G401 (cell line): ENCODE results near the gene PCDHAC2. TPM values are rescaled to one million over a fixed set of nuclear protein-coding genes. Genes with fewer than 3 reads are reported as not detected.

ENCODE experiments used
- DNase-seq: peaks from one replicate; pipeline ENCODE4 v3.0.0-alpha.2; 2015; ENCODE audit warnings: low spot score
- in situ Hi-C: cut with HindIII; loops from 2 replicates; pipeline ENCODE4 v1.10.0; 2016; ENCODE audit warnings: low sequenced_read_pairs, mixed read lengths
- total RNA-seq: library from RNA; depleted of rRNA; stranded (reverse); fragments of >200 nt; shearing (Covaris generic); gene quantifications from 2 replicates; pipeline ENCODE4 v1.2.3, GENCODE V29; 2014; rRNA removed

Gene PCDHAC2
- total RNA-seq = 7.8 and 8.0 TPM in 2 replicates

DNA sequence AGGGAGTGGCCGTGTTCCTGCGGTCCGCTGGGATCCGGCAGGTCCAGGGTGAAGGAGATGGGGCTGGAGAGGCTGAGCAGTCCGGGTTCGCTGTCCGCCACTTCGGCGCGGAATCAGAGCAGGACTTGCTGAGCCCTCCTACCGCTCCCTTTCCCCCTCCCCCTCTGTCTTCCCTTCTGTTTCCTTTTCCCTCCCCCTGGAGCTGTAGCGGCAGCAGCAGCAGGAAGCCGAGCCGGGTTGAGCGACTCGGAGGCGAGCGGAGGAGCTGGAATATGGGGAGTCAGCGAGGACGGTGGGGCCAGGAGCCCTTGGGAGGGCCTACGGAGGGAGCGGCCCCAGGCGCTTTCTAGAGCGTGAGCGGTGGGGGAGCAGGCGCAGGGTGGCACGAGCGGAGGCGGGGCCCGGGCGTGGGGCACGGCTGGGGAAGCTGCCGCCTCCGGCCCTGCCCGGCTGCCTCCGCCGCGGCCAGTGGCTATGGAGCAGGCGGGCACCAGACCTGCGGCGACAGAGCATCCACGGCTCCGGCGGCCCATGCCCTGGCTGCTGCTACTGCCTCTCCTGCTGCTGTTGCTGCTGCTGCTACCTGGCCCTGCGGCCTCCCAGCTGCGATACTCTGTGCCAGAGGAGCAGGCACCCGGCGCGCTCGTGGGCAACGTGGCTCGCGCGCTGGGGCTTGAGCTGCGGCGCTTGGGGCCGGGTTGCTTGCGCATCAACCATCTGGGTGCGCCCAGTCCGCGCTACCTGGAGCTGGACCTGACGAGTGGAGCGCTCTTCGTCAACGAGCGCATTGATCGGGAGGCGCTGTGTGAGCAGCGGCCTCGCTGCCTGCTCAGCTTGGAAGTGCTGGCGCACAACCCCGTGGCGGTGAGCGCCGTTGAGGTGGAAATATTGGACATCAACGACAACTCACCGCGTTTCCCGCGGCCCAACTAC, at the start of gene PCDHAC2:
TSS of gene PCDHAC2 (plus strand) at position 184 of the 933 bp plus-strand sequence. CDS start at position 475, 291 bp downstream.
- in situ Hi-C loops = no loop called here
- DNase-seq = peak; percentile 85

GRCh38 chr5:140923601-140924000, 42.7 kb upstream of the PCDHAC2 start:
- in situ Hi-C loops = no loop called here
- DNase-seq = peak; percentile 26

DNA sequence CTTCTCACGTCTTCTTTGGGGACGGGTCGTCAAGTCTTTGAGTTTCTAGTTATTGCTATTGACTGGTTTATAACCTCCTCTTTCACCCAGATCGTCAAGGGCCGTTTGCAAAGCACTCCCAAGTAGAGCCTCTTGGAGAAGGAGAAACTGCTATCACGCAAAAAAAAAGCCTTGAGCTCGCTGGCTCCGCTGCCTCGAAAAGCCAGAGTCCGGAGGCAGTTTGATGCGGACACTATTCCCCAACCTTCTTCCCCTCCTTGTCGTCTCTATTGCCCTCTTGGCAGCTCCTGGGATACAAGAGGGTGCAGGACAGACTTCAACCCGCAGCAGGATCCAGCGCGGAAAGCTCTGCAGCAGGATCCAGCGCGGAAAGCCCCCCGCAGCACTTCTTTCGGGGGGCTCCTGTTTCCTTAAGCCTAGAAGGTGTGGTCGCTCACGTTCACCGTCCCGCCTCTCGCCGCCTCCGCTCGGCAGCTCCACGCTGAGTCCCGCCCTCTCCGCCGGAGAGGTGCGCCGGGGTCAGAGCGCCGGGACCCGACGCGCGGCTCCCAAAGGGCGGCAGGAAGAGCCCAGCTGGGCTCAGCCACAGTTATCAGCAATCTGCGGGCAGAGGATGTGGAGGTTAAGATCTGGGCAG, 40.4 kb upstream of the PCDHAC2 start, which contains the start of gene PCDHAC1:
TSS of gene PCDHAC1 (plus strand) at position 494 of the 637 bp plus-strand sequence. CDS start 594 bp downstream, outside the sequence.
- DNase-seq = peak; percentile 55
- in situ Hi-C loops = no loop called here

DNA sequence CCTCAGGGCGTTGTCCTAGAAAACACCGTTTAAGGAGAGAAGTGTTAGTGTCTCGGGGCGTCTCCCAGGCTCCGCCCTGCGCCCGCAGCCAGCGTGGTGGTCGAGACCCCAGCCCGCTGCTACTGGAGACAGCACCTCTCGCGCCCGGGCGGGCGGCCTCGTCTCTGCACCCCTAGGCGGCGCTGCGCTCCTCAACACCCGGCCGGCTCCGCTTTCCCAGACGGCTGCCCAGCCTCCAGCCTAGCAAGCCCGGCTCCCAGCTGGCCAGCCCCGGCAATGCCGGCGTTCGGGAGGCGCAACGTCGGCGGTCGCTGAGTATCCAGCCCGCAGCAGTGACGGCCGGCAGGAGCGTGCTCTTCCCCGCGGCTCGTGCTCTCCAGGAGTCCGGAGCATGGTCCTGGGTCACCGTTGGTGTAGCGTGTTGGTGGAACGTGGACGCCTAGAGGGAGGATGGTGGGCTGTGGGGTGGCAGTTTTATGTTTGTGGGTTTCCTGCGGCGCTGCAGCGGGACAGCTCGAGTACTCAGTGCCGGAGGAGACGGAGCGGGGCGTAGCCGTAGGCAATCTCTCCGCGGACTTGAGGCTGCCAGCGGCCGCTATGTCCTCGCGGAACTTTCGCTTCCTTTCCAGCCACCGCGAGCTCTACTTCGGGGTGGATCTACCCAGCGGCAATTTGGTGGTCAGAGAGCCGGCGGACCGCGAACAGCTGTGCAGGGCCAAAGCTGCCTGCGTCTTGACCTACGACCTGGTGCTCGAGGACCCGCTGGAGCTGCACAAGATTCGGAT, 39.6 kb upstream of the PCDHAC2 start:
- in situ Hi-C loops = no loop called here
- DNase-seq = peak; percentile 82

DNA sequence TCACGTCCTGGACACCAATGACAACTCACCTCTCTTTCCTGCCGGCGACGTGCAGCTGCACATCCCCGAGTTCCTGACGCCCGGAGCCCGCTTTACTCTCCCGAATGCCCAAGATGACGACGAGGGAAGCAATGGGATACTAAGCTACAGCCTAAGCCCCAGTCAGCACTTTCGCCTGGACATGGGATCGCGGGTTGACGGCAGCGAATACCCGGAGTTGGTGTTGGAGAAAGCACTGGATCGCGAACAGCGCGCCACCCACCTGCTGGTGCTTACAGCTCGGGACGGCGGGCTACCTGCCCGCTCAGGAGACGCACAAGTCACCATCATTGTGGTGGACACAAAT, 39.1 kb upstream of the PCDHAC2 start:
- DNase-seq = peak; percentile 27
- in situ Hi-C loops = no loop called here

DNA sequence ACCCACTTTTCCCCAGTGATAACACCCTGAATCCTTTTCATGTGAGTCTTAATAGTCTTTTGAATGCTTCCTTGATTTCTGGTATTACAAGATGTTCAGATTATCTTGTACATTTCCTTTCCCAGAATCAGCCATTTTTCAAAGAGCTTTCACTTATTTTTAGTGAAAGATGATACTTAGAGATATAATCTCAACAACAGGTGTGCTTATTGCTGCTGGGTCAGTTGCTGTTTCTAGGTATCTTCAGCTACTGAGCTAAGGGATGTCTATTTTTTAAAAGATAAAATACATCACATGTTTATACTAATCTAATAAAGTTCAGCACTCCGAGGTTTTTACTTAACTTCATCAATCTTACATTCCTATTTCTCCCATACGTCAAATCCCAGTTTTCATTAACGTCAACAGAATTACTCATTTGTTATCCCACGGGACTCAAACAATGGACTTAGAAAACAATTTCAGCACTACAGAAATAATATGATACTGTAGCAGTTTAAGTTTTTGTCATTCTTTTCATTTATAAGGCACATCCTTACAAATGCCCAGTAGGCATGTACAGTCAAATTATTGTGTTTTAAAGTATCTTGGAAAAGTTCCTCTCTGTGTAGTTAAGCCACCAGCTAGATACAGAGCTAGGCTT, 31.2 kb upstream of the PCDHAC2 start:
- in situ Hi-C loops = no loop called here
- no peak for DNase-seq

DNA sequence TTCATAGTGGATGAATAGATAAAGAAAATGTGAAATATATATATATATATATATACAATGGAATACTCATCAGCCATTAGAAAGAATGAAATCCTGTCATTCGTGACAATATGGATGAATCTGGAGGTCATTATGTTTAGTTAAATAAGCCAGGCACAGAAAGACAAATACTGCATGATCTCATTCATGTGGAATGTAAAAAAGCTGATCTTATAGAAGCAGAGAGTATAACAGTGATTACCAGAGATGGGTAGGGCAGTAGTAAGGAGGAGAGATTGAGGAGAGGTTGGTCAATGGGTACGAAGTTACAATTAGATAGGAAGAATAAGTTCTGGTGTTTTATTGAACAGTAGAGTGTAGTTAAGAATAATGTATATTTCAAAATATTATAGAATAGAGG, 19.7 kb upstream of the PCDHAC2 start:
- DNase-seq = no peak
- in situ Hi-C loops = no loop called here

GRCh38 chr5:140951636-140952035, 14.6 kb upstream of the PCDHAC2 start:
- in situ Hi-C loops = no loop called here
- DNase-seq = no peak

DNA sequence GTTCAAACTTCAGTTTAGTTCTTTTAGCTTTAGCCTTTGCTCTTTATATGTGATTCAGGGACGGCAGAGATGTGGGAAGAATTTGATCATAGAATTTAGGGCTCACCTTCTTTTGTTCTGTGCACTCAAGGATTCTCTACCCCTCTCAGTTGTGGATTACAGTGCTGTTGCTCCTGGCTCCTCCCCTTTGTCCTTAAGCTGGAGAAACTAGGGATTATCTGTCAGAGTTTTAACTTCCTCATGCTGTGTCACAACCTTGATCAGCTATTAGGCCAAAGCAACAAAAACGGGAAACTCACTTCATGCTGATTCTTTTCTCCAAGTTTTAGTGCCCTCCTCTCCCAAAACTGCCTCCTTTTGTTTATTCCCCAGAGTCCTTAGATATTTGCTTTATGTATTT, 13.0 kb upstream of the PCDHAC2 start:
- in situ Hi-C loops = no loop called here
- DNase-seq = no peak

DNA sequence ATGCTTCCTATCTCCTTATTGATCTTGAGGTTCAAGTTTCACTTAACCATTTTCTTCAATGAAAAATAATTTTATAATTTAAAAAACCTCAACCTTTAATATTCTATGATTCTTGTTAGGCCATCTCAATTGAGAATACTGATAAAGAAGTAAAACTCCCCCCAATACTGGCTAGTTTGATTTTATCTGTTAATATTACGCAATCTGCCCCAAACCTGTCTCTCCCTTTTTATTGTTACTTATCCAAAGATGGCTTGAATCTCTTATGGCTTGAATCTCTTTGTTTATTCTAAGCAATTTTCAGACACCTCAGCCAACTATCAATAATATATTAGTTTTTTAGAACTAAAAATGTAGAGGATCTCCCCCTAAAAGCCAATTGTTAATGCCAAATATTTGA, 4.1 kb upstream of the PCDHAC2 start:
- no peak for DNase-seq
- in situ Hi-C loops = no loop called here

DNA sequence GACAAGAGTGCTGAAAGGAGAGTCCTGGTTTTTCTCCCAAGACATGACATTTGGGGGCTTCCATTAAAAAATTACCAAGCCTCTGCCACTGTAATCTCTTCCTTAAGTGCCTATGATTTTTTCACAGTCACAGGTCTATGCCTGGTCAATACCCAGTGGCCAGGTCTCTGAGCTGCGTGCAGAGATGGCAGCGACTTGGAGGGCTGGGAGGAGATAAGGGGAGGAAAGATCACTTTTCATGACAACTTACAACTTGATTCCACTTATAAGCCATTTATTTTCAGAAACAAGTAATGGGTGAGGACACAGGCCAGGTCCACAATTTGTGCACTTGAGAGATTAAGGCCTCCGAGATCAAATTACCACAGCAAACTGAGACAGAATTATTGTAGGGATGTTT, 1.9 kb upstream of the PCDHAC2 start:
- in situ Hi-C loops = no loop called here
- no peak for DNase-seq

GRCh38 chr5:140965905-140966292, 377 bp upstream of the PCDHAC2 start:
- DNase-seq = peak; percentile 55

DNA sequence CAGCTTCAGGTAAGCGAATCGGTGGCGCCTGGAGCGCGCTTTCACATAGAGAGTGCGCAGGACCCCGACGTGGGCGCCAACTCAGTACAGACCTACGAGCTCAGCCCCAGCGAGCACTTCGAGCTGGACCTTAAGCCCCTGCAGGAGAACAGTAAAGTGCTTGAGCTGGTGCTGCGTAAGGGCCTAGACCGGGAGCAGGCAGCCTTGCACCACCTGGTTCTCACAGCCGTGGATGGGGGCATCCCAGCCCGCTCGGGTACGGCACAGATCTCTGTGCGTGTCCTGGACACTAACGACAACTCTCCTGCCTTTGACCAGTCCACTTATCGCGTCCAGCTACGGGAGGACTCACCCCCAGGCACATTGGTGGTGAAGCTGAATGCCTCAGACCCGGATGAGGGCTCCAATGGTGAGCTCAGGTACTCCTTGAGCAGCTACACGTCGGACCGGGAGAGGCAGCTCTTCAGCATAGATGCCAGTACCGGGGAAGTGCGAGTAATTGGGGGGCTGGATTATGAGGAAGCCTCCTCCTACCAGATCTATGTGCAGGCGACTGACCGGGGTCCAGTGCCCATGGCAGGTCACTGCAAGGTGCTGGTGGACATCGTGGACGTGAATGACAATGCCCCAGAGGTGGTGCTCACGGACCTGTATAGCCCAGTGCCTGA, 1.1 kb downstream of the PCDHAC2 start:
- no peak for DNase-seq
- in situ Hi-C loops = no loop called here

More at GRCh38 chr5:140965905-140966292, 377 bp upstream of the PCDHAC2 start:
- in situ Hi-C loops = no loop called here

- DNase-seq = peak; percentile 38
- in situ Hi-C loops = no loop called here
These were observed 3.6 kb downstream of the PCDHAC2 start for GRCh38 chr5:140969880-140970279.

DNA sequence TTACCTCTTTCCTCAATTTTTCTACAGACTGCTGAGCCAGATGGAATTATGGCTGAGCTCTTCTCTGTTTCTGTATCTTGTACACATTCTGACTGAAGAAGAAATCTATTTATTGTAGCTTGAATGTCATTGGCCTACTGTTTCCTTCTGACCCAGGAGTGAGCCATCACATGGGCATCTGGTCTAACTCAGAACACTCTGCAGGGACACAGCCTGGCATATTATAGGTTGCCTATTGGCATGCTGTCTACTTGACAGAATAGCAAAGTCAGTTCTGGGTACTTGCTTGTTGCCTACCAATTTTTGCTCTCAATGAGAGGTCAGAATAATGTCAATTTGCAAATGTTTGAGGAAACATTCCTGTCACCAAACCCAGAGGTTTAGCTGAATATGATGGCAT, 7.3 kb downstream of the PCDHAC2 start:
- in situ Hi-C loops = no loop called here
- DNase-seq = peak; percentile 67

GRCh38 chr5:140977003-140977402, 10.7 kb downstream of the PCDHAC2 start:
- in situ Hi-C loops = no loop called here
- DNase-seq = peak; percentile 34

- in situ Hi-C loops = no loop called here
These were observed 12.0 kb downstream of the PCDHAC2 start for GRCh38 chr5:140978260-140978659.

DNA sequence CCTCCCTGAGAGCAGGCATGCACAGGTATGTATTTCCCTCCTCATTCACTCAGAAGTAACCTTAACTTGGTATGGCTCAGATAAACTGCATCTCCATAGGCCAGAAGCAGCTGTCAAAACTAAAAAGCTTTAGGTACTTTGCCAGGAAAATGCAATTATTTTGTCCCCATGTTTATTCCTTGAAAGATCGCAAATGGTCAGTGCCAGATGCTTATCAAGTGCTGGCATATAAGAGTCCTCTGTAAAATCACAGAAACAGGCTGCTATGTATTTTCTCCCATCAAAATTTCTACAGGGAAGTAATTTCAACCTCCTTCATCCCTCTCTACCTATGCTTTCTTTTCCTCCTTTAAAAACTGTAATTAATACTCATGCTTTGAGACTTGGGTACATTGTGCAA, 12.7 kb downstream of the PCDHAC2 start:
- no peak for DNase-seq
- in situ Hi-C loops = no loop called here

More at GRCh38 chr5:140978260-140978659, 12.0 kb downstream of the PCDHAC2 start:
- no peak for DNase-seq
